Measurements from ENCODE around the gene SERHL2. TPM values are rescaled to one million over a fixed set of nuclear protein-coding genes. Genes with fewer than 3 reads are reported as not detected.
"Not testable (repeated sequence)": the region's sequence is repeated elsewhere in the genome, so short reads cannot be mapped to it uniquely, and the experiment has no call there.

The SERHL2 gene
- total RNA-seq, 1 experiment from 2014 or later: not detected

GRCh38 chr22:42595434-42595833, 41.7 kb downstream of the SERHL2 start:
- no peak for DNase-seq (ENCODE audit: low spot score)
- in situ Hi-C loops (cut with HindIII; ENCODE audit: low sequenced_read_pairs): no loop called here

DNA sequence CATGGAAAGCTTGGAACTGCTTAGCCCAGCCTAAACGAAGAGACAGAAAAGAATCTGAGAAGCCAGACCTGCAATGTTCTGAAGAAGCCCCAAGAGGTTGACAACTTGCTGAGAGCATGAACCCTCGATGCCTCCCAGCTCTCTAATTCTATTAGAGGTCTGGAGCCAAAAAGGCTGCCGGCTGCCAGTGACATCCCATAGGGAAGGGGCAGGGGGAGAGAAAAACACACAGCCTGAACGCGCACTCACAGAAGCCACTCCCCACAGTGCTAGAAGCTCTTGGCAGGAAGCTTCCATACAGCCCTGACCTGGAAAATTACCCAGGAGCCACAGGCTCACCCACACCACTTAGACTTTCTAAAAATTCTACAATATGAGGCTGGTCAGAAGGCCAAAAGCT, 42.6 kb downstream of the SERHL2 start:
- peak; percentile 57 for DNase-seq (ENCODE audit: low spot score)
- in situ Hi-C loops (cut with HindIII; ENCODE audit: low sequenced_read_pairs): no loop called here

DNA sequence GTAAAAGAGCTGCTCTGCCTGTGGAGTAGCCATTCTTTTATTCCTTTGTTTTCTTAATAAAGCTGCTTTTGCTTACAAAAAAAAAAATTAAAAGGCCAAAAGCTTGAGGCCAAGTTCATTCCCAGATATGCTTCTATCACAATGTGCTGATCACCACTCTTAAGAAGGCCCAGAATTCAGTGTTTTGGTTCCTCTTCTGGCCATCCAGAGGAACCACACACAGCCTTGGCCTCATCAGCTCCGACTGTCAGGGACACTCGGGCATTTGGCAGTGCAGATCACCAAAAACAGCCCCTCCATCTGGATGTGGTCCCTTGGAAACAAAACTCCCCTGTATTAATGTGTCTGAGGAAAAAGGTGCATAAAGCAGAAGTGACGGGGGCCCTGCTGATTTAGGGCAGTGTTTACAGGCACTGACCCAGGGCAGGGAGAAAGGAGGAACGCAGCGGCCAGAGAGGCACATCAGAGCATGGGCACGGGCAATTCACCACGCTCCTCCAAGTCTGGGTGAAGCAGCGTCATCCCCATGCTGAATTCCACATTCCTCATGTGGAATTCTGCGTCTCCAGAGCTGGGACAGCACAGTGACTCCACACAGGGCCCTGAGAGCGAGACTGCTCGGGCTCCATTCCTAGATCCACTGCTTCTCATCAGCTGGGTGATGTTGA, 43.2 kb downstream of the SERHL2 start:
- DNase-seq (ENCODE audit: low spot score): no peak
- in situ Hi-C loops (cut with HindIII; ENCODE audit: low sequenced_read_pairs): no loop called here

GRCh38 chr22:42601879-42602465, 48.2 kb downstream of the SERHL2 start:
- DNase-seq (ENCODE audit: low spot score): no peak
- in situ Hi-C loops (cut with HindIII; ENCODE audit: low sequenced_read_pairs): no loop called here

DNA sequence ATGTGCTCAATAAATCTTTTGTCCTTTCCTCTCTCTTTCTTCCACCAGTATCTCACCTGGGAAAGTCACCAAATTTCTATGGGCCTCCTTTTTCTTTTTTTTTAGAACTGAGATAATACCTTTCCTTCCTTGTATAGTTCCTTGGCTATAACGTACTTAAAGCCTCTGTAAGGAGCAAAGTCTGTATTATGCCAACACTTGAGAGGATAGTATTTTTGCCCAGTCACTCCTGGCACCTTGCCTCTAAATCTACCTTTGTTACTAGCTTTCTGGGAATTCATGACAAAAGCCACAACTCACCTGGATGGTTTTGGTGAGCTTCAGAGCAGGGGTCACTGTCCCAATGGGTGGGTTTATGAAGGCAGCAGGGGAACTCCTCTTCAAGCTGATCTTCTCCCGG, 48.7 kb downstream of the SERHL2 start:
- in situ Hi-C loops (cut with HindIII; ENCODE audit: low sequenced_read_pairs): no loop called here
- no peak for DNase-seq (ENCODE audit: low spot score)

DNA sequence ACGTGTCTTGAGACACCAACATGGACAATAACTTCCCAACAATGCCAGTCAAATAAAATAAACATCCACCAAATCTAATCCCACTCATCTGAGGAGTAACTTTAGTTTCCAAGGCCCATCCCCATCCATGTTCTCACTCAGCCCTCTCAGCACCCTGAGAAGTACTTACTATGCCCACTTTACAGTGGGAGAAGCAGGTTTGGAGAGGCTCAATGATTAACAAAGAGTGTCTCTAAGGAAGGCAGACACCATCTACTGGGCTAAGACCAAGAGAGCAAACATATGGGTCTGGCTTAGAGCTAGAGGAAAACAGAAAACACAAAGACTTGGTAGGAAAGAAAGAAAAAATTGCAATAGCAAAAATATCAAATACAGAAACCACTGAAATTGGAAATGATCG, 49.7 kb downstream of the SERHL2 start:
- no peak for DNase-seq (ENCODE audit: low spot score)
- in situ Hi-C loops (cut with HindIII; ENCODE audit: low sequenced_read_pairs): no loop called here

GRCh38 chr22:42604403-42604802, 50.6 kb downstream of the SERHL2 start:
- no peak for DNase-seq (ENCODE audit: low spot score)
- in situ Hi-C loops (cut with HindIII; ENCODE audit: low sequenced_read_pairs): no loop called here

DNA sequence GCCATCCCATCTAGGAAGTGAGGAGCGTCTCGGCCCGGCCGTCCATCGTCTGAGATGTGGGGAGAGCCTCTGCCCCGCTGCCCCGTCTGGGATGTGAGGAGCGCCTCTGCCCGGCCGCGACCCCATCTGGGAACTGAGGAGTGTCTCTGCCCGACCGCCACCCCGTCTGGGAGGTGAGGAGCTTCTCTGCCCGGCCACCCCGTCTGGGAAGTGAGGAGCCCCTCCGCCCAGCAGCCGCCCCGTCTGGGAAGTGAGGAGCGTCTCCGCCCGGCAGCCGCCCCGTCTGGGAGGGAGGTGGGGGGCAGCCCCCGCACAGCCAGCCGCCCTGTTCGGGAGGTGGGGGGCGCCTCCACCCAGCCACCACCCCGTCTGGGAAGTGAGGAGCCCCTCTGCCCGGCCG, 53.9 kb downstream of the SERHL2 start:
- in situ Hi-C loops (cut with HindIII; ENCODE audit: low sequenced_read_pairs); DNase-seq (ENCODE audit: low spot score): not testable (repeated sequence)

DNA sequence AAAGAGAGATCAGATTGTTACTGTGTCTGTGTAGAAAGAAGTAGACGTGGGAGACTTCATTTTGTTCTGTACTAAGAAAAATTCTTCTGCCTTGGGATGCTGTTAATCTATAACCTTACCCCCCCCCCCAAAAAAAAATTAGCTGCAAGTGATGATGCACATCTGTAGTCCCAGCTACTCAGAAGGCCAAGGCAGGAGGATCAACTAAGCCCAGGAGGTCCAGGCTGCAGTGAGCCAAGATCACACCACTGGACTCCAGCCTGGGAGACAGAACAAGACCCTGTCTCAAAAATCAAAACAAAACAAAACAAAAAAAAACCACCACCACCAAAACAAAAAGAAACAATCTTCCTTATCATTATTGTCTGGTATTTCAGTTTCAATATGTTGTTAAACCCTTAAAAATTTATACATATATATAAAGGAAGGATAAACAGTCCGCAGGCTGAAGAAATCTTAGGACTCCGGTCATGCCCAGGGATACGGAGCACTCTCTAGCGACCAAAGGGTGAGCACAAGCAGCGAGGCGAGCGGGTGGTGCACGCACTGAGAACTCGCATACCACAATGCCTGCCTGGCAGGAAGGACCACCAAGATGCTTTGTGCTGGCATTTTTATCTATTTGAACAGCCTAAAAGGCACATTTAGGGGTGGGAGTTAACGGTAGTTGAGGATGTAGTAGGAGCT, 54.5 kb downstream of the SERHL2 start:
- no peak for DNase-seq (ENCODE audit: low spot score)
- in situ Hi-C loops (cut with HindIII; ENCODE audit: low sequenced_read_pairs): no loop called here

- DNase-seq (ENCODE audit: low spot score): peak; percentile 24
- in situ Hi-C loops (cut with HindIII; ENCODE audit: low sequenced_read_pairs): no loop called here
Measured at GRCh38 chr22:42608823-42609361, 55.1 kb downstream of the SERHL2 start.

- in situ Hi-C loops (cut with HindIII; ENCODE audit: low sequenced_read_pairs): no loop called here
- no peak for DNase-seq (ENCODE audit: low spot score)
Measured at GRCh38 chr22:42610186-42610585, 56.4 kb downstream of the SERHL2 start.

DNA sequence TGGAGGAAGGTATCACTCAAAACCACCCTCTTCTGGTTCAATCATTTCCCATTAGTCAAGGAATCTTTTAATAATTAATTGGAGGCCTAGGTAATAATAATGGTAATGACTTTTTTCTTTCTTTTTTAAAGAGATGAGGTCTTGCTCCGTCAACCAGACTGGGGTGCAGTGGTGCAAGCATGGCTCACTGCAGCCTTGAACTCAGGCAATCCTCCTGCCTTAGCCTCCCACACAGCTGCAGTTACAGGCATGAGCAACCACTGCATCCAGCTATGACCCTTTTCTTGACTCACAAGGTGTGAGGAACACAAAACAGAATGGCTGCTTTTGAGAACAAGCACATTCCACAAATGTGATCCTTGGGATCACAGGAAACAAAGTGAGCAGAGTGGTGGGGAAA, 57.3 kb downstream of the SERHL2 start:
- in situ Hi-C loops (cut with HindIII; ENCODE audit: low sequenced_read_pairs): no loop called here
- no peak for DNase-seq (ENCODE audit: low spot score)

DNA sequence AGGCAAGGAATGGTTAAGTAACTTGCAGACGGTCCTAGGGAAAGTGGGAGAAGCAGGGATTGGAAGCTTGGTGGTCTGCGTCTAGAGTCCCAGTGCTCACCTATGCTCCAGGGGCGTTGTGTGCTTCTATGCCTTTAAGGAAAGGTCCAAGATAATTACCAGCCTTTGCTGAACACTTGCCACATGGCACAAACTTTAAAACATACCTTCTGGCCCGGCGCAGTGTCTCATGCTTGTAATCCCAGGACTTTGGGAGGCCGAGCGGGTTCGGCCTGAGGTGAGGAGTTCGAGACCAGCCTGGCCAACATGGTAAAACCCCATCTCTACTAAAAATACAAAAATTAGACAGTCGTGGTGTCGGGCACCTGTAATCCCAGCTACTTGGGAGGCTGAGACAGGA, 58.6 kb downstream of the SERHL2 start:
- no peak for DNase-seq (ENCODE audit: low spot score)
- in situ Hi-C loops (cut with HindIII; ENCODE audit: low sequenced_read_pairs): no loop called here

DNA sequence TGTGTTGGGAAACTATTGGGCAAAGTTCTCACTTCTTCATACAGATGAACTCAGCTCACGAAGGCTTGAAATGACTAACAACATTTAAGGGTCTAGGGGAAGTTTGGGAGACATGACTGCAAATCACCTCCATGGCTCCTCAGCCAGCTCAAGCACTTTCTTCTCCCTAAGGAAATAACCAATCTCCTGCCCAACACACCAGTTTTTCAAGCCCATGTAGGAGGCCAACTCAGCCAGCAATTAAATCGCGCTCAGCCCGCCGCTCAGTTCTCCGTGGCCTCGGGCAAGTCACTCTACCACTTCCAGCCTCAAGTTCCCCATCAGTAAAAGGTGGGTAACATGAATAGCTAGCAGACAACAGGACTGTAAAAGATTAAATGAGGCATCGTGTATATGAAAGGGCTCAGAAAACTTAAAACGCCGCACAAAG, 60.1 kb downstream of the SERHL2 start:
- in situ Hi-C loops (cut with HindIII; ENCODE audit: low sequenced_read_pairs): no loop called here
- no peak for DNase-seq (ENCODE audit: low spot score)

DNA sequence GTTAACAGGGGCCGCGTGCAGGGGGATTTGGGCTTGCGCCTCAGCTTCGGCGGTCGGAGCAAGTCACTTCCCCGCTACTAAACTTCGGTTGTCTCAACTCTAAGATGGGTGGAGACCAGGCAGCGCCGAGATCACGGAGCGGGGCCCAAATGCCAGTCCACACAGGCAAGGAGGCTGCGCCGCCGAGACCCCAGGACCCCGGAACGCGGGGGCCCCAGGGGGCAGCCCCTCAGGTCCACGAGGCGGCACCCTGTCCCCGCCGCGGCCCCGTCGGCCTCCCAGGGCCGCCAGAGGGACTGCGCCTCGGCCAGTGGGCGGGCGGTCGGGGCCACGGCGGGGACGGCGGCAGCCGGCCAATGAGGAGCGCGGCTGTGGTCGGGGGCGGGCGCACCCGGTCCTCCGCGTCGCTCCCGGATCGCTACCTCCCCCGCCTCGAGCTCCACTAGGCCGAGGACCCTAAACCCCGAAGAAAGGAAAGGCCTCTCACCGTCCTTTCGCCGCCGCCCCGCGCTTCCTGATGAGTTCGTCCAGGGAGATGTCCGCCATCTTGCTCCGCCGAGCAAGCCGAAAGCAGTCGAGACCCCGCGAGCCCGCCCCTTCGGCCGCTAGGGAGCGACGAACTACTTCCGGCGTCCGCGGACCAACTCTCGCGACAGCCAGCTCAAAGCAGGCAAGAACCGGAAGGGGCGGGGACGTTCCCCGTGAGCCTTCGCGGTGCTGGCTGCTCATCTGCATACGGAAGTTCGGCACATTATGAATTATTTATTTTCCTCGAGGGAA, 60.7 kb downstream of the SERHL2 start, which contains the start of gene POLDIP3:
Gene POLDIP3, minus strand, starts transcription at position 572 of the 780 bp plus-strand sequence. Its CDS starts 26 bp downstream, at position 546.
- peak; percentile 97 for DNase-seq (ENCODE audit: low spot score)
- in situ Hi-C loops (cut with HindIII; ENCODE audit: low sequenced_read_pairs): no loop called here

GRCh38 chr22:42615092-42615859, 61.5 kb downstream of the SERHL2 start:
- in situ Hi-C loops (cut with HindIII; ENCODE audit: low sequenced_read_pairs): no loop called here
- DNase-seq (ENCODE audit: low spot score): peak; percentile 94

DNA sequence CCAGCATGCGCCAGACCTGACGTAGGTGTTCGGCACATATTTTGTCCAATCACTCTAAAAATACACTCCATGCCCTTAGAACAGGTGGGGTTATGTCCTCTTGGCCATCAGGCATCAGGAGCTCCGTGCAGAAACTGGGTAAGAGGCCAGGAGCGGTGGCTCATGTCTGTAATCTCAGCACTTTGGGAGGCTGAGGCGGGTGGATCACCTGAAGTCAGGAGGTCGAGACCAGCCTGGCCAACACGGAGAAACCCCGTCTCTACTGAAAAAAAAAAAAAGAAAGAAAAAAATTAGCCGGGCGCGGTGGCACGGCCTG, 62.1 kb downstream of the SERHL2 start:
- DNase-seq (ENCODE audit: low spot score); in situ Hi-C loops (cut with HindIII; ENCODE audit: low sequenced_read_pairs): not testable (repeated sequence)

DNA sequence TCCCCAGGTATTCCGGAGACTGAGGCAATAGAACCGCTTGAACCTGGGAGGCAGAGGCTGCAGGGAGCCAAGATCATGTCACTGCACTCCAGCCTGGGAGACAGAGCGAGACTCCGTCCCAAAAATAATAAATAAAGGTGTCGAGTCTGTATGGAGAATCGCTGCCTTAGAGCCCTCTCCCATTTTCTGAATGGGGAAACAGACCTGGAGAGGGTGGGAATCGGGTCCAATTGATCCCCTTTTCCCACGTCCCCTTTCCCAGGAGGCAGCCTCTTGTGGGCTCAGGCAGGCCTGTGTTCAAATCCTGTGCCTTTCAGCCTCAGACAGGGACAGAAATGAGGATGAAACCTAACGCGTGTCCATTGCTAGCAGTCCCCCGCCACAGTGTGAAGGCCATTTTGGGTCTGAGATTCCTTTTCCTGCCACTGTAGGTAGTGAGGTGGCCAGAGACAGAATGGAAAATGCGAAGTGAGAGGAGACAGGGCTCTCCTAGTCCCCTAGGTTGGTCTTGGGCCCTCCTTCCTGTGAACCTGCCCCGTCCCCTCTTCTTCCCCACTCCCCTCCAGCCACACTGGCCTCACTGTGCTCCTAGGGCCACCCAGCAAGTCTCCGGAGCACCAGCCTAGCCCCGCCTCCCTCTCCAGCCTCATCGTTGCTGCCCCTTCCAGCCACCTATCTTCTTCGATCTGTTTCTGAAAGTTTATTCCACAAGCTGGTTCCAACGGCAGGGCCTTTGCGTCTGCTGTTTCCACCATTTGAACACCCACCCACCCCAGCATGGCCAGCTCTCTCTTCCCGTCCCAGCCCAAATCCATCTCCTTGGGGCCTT, 63.6 kb downstream of the SERHL2 start:
- in situ Hi-C loops (cut with HindIII; ENCODE audit: low sequenced_read_pairs): no loop called here
- no peak for DNase-seq (ENCODE audit: low spot score)
